Neural progenitor cell (in vitro differentiated cells): ENCODE measurements around the gene EVC2. TPM values are rescaled to one million over a fixed set of nuclear protein-coding genes. Genes with fewer than 3 reads are reported as not detected.

Experiments
- DNase-seq: peaks from one replicate; pipeline ENCODE4 v3.0.0-alpha.2; 2016; ENCODE audit warnings: low spot score
- H2AFZ ChIP-seq: fragments of 200-600 bp; sonication (generic); replicated peaks from 2 replicates; pipeline ENCODE4 v1.6.1; 2016; ENCODE audit warnings: antibody characterized with exemption
- H3F3A ChIP-seq: fragments of 200-600 bp; sonication (generic); 2 replicates; pipeline ENCODE4 v1.6.1; 2016; ENCODE audit warnings: antibody characterized with exemption, low read depth
- H3K27ac ChIP-seq: fragments of 200-600 bp; sonication (generic); 2 replicates; pipeline ENCODE4 v1.5.1; 2016; ENCODE audit warnings: mild to moderate bottlenecking
- H3K27me3 ChIP-seq: fragments of 200-600 bp; sonication (generic); 2 replicates; pipeline ENCODE4 v1.6.1; 2016; ENCODE audit warnings: mild to moderate bottlenecking, moderate library complexity
- H3K36me3 ChIP-seq: fragments of 200-600 bp; sonication (generic); 2 replicates; pipeline ENCODE4 v1.5.1; 2016
- H3K4me1 ChIP-seq: fragments of 200-600 bp; sonication (generic); 2 replicates; pipeline ENCODE4 v1.6.1; 2016; ENCODE audit warnings: mixed run types
- H3K4me2 ChIP-seq: fragments of 200-600 bp; sonication (generic); 2 replicates; pipeline ENCODE4 v1.6.1; 2016
- H3K4me3 ChIP-seq: fragments of 200-600 bp; sonication (generic); 2 replicates; pipeline ENCODE4 v1.5.1; 2016
- H3K79me2 ChIP-seq: fragments of 200-600 bp; sonication (generic); 2 replicates; pipeline ENCODE4 v1.6.1; 2016; ENCODE audit warnings: low read depth
- H3K9ac ChIP-seq: fragments of 200-600 bp; sonication (generic); 2 replicates; pipeline ENCODE4 v1.6.1; 2016
- H3K9me3 ChIP-seq: fragments of 200-600 bp; sonication (generic); 2 replicates; pipeline ENCODE4 v1.5.1; 2016; ENCODE audit warnings: low read depth
- H4K20me1 ChIP-seq: fragments of 200-600 bp; sonication (generic); 2 replicates; pipeline ENCODE4 v1.6.1; 2016; ENCODE audit warnings: low read depth
- H3K27ac Mint-ChIP-seq: 3 replicates; pipeline ENCODE4 v1.8.0; 2021; ENCODE audit warnings: mixed read lengths
- H3K27me3 Mint-ChIP-seq: 2 replicates; pipeline ENCODE4 v1.8.0; 2022; ENCODE audit warnings: low read depth, mild to moderate bottlenecking, inconsistent platforms, moderate library complexity, mixed read lengths; ENCODE audit not compliant: insufficient read depth
- H3K36me3 Mint-ChIP-seq: 3 replicates; pipeline ENCODE4 v1.8.0; 2021; ENCODE audit warnings: mixed read lengths
- H3K4me1 Mint-ChIP-seq: 3 replicates; pipeline ENCODE4 v1.8.0; 2021; ENCODE audit warnings: mixed read lengths
- H3K4me3 Mint-ChIP-seq: 3 replicates; pipeline ENCODE4 v1.8.0; 2021; ENCODE audit warnings: mild to moderate bottlenecking, moderate library complexity, mixed read lengths
- H3K9me3 Mint-ChIP-seq: 3 replicates; pipeline ENCODE4 v1.8.0; 2020; ENCODE audit warnings: mixed read lengths
- CTCF ChIP-seq: fragments of 200-600 bp; sonication (generic); IDR thresholded peaks from 2 replicates; pipeline ENCODE4 v1.5.1; 2017; ENCODE audit warnings: antibody characterized with exemption, mild to moderate bottlenecking
- EZH2 ChIP-seq: fragments of 200-600 bp; sonication (generic); IDR thresholded peaks from 2 replicates; pipeline ENCODE4 v1.6.1; 2017; ENCODE audit warnings: antibody characterized with exemption, mild to moderate bottlenecking, moderate library complexity
- EZH2phosphoT487 ChIP-seq: fragments of 200-600 bp; sonication (generic); IDR thresholded peaks from 2 replicates; pipeline ENCODE4 v1.6.1; 2017; ENCODE audit warnings: antibody characterized with exemption
- total RNA-seq: library from RNA; depleted of rRNA; stranded (reverse); fragments of >200 nt; gene quantifications from 2 replicates; pipeline ENCODE4 v1.2.3, GENCODE V29; 2015; ENCODE audit warnings: low replicate concordance

Gene EVC2
- total RNA-seq, 1 donor from 2014 or later: 6.1 TPM

GRCh38 chr4:5640096-5640495 is 68.3 kb downstream of the EVC2 start:
- no peaks in the 10 kb centered on the region for H3K4me1 ChIP-seq
- Mint-ChIP-seq H3K27me3 (peaks cover 2% of the 10 kb centered on the region), H3K27ac (no peak overlapping the region), H3K4me1 (no peaks in the 10 kb centered on the region), H3K9me3 (no peaks in the 10 kb centered on the region), H3K36me3 (no peaks in the 10 kb centered on the region), H3K4me3 (no peak overlapping the region)
- H3K36me3 ChIP-seq: no peaks in the 10 kb centered on the region
- no peaks in the 10 kb centered on the region for H4K20me1 ChIP-seq
- no peaks in the 10 kb centered on the region for H3F3A ChIP-seq
- no peak for TF ChIP-seq CTCF
- TF ChIP-seq EZH2: no peak
- no peak for TF ChIP-seq EZH2phosphoT487
- DNase-seq: no peak
- H3K27me3 ChIP-seq: no peaks in the 10 kb centered on the region
- H3K9me3 ChIP-seq: no peaks in the 10 kb centered on the region
- H3K9ac ChIP-seq: no peak overlapping the region
- no peaks in the 10 kb centered on the region for H3K79me2 ChIP-seq
- no peak overlapping the region for H3K4me2 ChIP-seq
- no peak overlapping the region for H3K27ac ChIP-seq
- no peak overlapping the region for H3K4me3 ChIP-seq
- H2AFZ ChIP-seq: no peak overlapping the region

DNA sequence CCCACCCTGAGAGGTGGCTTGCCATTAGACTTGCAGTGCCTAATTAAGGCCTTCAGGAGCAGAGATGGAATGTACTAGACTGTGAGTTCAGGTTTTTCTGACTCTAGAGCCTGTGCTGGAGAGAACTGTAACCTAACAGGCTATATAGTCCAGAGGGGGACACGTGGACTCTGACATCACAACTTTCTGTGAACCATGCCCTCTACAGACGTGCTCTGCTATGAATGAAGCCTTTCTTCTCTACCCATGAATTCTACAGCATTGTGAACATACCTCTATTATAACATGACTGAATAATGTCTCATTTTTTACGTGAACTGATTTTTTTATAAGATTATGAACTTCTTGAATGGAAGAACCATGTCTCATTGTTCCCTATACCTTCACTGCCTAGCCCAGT is 68.8 kb downstream of the EVC2 start:
- H3K4me2 ChIP-seq: no peak overlapping the region
- H3K27ac Mint-ChIP-seq: no peak overlapping the region
- no peaks in the 10 kb centered on the region for H3K36me3 ChIP-seq
- H3K4me3 Mint-ChIP-seq: no peak overlapping the region
- H3K9me3 ChIP-seq: no peaks in the 10 kb centered on the region
- peaks cover 2% of the 10 kb centered on the region for H3K27me3 Mint-ChIP-seq
- H3K9ac ChIP-seq: no peak overlapping the region
- no peak overlapping the region for H3K4me3 ChIP-seq
- H3K27ac ChIP-seq: no peak overlapping the region
- no peaks in the 10 kb centered on the region for H3K36me3 Mint-ChIP-seq
- no peaks in the 10 kb centered on the region for H3K79me2 ChIP-seq
- DNase-seq: no peak
- peaks cover under 1% of the 10 kb centered on the region for H3K4me1 Mint-ChIP-seq
- TF ChIP-seq EZH2phosphoT487 (no peak), EZH2 (no peak), CTCF (no peak)
- H4K20me1 ChIP-seq: no peaks in the 10 kb centered on the region
- no peaks in the 10 kb centered on the region for H3F3A ChIP-seq
- no peaks in the 10 kb centered on the region for H3K4me1 ChIP-seq
- no peaks in the 10 kb centered on the region for H3K27me3 ChIP-seq
- H2AFZ ChIP-seq: no peak overlapping the region
- no peaks in the 10 kb centered on the region for H3K9me3 Mint-ChIP-seq

- Histone ChIP-seq H3K27ac (no peak overlapping the region), H2AFZ (no peak overlapping the region), H3K79me2 (no peaks in the 10 kb centered on the region), H3K36me3 (no peaks in the 10 kb centered on the region), H3K4me2 (no peak overlapping the region), H3K9me3 (no peaks in the 10 kb centered on the region), H3F3A (no peaks in the 10 kb centered on the region), H4K20me1 (no peaks in the 10 kb centered on the region), H3K4me1 (no peaks in the 10 kb centered on the region), H3K4me3 (no peak overlapping the region), H3K27me3 (no peaks in the 10 kb centered on the region), H3K9ac (no peak overlapping the region)
- Mint-ChIP-seq H3K27ac (no peak overlapping the region), H3K27me3 (peaks cover 2% of the 10 kb centered on the region), H3K4me3 (no peak overlapping the region), H3K4me1 (peaks cover 7% of the 10 kb centered on the region), H3K9me3 (no peaks in the 10 kb centered on the region), H3K36me3 (no peaks in the 10 kb centered on the region)
- TF ChIP-seq EZH2phosphoT487 (no peak), CTCF (no peak)
- DNase-seq: no peak
These were observed 69.4 kb downstream of the EVC2 start for GRCh38 chr4:5638976-5639375.

GRCh38 chr4:5638316-5638715 is 70.0 kb downstream of the EVC2 start:
- no peaks in the 10 kb centered on the region for H3F3A ChIP-seq
- H3K36me3 Mint-ChIP-seq: no peaks in the 10 kb centered on the region

More at GRCh38 chr4:5638316-5638715, 70.0 kb downstream of the EVC2 start:
- no peak overlapping the region for H3K27ac ChIP-seq
- peaks cover 10% of the 10 kb centered on the region for H3K4me1 Mint-ChIP-seq
- H3K9me3 ChIP-seq: no peaks in the 10 kb centered on the region
- H2AFZ ChIP-seq: no peak overlapping the region
- TF ChIP-seq EZH2 (no peak), EZH2phosphoT487 (no peak)
- peaks cover 2% of the 10 kb centered on the region for H3K27me3 Mint-ChIP-seq
- no peak overlapping the region for H3K9ac ChIP-seq
- no peaks in the 10 kb centered on the region for H3K9me3 Mint-ChIP-seq
- no peaks in the 10 kb centered on the region for H3K36me3 ChIP-seq
- H3K27ac Mint-ChIP-seq: no peak overlapping the region
- no peak overlapping the region for H3K4me3 ChIP-seq
- H3K4me1 ChIP-seq: no peaks in the 10 kb centered on the region
- no peak for DNase-seq
- no peaks in the 10 kb centered on the region for H3K79me2 ChIP-seq
- no peak overlapping the region for H3K4me2 ChIP-seq
- H4K20me1 ChIP-seq: no peaks in the 10 kb centered on the region
- no peak overlapping the region for H3K4me3 Mint-ChIP-seq
- H3K27me3 ChIP-seq: no peaks in the 10 kb centered on the region
